GM18502 (cell line): Measurements from ENCODE around the gene RAP1GAP2.

Source experiments
- ATAC-seq: cut with Tn5 transposase; IDR thresholded peaks from one replicate; pipeline ENCODE4 v1.9.1; 2021; ENCODE audit warnings: mild to moderate bottlenecking; ENCODE audit not compliant: unreplicated experiment, poor library complexity

The RAP1GAP2 gene

DNA sequence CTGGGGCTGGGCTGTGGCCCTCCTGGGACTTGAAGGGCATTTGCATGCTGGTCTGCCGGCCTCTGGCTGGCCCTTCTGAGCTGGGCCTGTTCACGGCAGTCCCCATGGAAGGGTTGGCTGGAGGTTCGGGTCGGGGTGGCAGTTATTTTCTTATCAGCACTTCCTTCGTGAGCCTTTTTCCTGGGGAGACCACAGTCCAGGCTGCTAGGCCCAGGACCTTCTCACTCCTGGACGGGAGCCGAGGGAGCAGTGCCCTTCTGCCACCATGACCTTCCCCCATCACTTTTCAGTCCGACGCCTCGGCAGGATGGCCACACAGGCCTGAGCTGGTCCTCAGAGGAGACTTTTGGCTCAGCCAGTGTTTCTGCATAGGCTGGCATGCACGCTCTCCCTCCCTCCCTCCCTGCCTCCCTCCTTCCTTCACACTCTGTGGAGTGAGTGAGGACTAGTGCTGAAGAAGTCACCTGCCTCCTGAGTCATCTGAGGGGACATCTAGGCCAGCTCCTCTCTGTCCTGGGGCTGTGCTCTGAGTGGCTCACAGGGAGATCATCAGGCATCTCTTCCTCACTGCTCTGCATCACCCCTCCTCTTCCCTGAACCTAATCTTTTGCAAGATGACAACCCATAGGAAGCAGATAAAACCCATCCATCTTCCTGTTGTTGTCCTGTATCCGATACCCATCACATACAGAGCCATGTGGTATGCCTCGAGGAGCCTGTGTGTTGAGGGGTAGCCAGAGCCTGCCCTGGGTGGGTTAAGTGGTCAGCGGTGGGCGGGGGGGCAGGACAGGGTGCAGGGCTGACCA is 109.7 kb downstream of the RAP1GAP2 start:
- ATAC-seq = no peak

DNA sequence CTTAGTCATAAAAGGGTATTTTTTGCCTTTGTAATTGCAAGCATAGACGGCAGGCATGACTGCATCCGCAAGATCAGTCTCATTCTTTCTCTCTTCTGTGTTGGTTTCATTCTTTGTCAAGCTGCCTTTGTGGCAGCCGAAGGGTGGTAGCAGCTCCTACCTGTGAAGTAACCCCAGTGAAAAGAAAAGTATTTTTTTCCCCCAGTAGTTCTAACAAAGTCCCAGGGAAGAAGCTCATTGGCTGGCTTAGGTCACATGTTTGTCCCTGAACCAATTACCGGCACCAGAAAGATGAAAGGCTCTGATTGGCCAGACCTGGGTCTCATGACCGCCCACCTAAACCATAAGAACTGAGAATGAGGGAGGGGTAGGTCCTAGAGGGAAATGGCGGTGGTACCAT is 110.7 kb downstream of the RAP1GAP2 start:
- ATAC-seq = no peak

DNA sequence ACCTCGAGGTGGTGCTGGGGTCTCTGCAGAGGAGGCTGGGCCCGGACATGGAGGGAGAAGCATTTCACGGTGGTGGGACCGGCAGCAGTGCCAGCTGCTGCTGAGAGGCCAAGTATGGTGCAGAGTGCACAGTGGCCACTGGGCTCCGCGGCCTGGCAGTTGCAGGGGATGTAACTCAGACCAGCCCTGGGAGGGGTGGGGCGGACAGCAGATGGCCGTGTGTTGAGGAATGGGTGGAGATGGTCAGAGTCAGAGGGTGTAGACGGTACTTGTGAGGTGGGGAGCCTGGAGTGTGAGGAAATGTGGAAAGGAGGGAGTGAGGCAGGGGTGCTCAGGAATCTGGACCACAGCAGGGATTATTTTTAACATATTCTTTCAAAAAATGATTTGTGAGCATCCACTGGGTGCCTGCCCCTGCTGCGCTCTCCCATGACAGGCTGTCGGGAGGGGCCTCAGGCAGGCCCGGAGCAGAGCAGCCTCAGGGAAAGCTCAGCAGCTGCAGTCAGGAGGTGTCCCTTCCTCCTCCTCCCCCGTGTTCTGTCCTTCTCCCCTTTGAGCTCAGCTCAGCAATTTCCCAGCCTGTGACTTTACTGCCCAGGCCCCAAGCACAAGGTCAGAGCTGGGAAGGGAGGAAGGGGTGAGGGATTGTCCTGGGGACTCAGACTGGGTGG is 113.1 kb downstream of the RAP1GAP2 start:
- ATAC-seq = no peak

DNA sequence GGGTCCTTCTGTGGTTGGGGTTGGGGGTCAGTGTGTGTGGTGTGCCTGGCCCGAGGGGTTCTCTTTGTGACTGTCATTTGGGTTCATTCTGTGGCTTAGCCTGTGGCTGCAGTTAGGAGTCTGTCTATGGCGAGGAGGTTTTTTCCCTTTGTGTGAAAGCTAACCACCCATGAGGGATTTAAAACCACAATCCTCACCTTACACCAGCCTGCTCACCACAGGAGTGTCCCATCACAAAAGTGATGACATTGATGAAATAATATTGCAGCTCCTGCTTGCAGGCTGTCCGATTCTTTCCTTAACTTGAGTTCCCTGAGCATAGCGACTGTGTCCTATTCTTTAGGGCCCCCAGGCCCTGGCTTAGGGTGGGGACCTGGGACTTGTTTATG is 113.6 kb downstream of the RAP1GAP2 start:
- no peak for ATAC-seq

DNA sequence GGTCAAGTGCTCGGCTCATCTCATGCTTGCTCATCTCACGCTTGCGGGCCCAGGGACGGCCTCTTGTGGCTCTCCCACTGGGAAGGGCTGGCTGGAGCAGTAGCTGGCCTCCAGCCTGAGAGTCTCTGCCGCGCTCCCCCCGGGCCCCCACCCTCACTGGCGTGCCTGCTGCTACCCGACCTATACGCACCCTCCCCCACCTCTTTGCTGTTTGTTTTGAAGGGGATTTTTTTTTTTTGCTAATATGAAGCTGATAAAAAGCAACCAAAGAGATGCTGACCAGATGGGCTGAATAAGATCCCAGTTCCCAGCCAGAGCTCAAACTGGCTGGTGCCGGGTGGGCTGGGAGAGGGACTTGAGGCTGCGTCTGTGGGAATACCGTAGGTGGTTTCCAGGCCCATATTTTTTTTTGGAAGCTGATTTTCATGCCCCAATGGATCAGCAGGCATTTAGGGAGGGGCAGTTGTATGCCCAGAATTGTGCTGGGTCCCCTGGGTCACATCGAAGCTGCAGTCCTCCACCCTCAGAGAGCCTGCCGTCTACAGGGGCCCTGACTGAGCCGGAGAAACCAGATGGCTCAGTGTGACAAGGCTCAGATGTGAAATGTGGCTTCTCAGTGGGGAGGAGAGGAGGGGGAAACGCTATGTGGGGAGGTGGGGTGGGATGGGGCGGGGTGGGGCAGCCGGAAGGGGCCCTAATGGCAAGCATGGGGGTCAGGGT is 115.0 kb downstream of the RAP1GAP2 start:
- no peak for ATAC-seq

DNA sequence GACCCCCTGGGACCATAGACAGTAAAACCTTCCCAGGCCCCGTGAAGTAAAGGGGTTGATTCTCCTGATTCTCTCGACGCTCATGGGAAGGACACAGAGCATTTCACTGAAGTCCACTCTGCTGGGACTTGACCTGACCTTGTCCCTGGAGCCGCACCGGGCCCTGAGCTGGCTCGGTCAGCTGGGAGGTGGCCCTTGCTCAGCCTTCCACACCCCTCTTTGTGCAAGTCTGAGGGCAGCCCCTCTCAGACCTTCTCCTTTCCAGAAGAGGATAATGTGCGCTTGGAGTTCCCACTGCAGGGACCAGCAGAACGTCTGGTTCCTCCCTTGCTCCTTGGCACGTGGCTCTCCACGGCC is 115.5 kb downstream of the RAP1GAP2 start:
- no peak for ATAC-seq

DNA sequence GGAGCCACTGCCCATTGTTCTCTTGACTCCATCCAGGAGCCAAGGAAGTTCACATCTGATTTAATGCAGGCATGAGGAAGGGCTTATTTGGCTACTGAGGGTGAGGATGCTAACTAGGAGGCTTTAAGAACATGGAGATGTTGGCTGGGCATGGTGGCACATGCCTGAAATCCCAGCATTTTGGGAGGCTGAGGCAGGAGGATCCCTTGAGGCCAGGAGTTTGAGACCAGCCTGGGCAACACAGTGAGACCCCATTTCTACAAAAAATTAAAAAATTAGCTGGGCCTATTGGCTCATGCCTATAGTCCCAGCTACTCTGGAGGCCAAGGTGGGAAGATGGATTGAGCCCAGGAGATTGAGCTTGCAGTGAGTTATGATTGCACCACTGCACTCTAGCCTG is 116.5 kb downstream of the RAP1GAP2 start:
- ATAC-seq = no peak

DNA sequence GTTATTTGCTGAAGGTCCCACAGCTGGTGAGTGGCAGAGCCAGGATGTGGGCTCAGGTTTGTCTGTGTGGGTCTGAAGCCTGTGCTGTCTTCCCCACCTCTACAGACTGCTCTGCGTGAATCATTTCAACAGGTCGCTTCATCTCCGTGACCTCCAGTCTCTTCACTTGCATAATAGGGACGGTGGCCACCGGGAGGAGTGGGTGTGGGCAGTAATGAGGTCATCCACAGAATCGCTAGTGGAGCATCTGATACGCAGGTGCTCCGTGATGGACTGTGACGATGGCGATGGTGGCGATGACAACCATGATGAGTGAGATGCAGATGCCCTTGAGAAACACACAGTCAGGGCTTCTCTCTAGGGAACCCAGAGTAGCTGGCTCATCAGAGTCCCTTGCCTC is 120.2 kb downstream of the RAP1GAP2 start:
- ATAC-seq = no peak

DNA sequence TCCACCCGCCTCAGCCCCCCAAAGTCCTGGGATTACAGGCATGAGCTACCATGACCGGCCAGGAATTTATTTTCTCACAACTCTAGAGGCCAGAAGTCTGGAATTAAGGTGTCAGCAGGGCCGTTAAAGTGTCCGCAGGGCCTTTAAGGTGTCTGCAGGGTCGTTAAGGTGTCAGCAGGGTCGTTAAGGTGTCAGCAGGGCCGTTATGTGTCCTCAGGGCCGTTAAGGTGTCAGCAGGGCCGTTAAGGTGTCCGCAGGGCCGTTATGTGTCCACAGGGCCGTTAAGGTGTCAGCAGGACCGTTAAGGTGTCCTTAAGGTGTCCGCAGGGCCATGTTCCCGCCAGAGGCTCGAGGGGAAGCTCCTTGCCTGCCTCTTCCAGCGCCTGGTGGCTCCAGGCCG is 125.2 kb downstream of the RAP1GAP2 start:
- no peak for ATAC-seq

DNA sequence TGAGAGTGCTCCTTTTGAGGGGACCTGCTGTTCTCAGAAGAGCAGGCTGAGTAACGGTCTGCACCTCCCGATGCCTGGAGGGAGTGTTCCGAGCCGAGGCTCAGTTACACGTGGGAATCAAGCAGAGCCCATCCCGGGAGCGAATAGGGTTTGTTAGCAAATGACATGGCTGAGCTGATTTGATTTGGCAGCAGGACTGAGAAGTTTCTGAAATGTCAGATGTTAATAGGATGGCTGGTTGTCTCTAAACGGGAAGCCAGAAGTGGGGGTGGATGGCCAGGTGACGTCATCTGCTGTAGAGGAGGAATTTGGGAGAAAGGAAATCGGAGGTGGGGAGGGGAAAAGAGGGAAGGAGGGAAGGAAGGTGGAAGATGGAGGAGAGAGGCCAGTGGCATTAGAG is 128.0 kb downstream of the RAP1GAP2 start:
- ATAC-seq = no peak

DNA sequence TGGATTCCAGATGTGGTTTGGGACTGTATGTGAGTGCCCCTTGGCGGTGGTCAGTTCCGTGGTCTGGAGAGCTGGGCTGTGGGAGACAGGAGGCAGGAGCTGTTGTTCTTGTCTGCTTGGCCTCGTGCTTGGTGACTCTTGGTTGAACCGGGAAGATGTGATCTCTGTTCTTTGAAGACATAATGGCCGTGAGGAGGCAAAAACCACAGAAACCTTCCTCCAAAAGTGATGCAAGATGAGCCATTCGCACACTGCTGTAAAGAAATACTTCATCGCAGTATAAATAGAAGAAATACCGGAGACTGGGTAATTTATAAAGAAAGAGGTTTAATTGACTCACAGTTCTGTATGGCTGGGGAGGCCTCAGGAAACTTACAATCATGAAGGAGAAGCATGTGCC is 128.8 kb downstream of the RAP1GAP2 start:
- no peak for ATAC-seq

DNA sequence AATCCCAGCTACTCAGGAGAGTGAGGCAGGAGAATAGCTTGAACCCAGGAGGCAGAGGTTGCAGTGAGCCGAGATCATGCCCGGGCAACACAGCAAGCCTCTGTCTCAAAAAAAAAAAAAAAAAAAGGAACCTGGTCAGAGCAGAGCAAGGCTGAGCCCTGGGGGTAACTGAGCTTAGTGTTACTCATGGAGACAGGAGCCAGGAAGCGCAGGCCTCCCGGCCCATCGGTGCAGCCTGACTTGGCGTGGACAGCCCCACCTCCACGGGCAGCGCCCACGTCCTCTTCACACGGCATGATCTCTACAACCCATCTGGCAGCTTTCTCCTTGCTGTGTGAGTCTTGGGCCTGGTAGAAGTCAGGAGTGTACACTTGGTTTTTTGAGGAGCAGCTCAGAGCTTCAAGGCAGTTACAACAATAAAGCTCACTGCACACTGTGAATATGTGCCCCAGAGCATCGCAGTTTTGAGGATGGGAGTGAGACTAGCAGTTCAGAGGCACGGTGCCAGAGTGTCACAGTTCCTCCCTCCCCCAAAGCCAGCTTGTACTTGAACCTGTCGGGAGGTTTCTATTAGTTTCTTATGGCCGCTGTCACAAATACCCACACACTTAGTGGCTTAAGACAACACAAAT is 129.9 kb downstream of the RAP1GAP2 start:
- ATAC-seq = no peak

DNA sequence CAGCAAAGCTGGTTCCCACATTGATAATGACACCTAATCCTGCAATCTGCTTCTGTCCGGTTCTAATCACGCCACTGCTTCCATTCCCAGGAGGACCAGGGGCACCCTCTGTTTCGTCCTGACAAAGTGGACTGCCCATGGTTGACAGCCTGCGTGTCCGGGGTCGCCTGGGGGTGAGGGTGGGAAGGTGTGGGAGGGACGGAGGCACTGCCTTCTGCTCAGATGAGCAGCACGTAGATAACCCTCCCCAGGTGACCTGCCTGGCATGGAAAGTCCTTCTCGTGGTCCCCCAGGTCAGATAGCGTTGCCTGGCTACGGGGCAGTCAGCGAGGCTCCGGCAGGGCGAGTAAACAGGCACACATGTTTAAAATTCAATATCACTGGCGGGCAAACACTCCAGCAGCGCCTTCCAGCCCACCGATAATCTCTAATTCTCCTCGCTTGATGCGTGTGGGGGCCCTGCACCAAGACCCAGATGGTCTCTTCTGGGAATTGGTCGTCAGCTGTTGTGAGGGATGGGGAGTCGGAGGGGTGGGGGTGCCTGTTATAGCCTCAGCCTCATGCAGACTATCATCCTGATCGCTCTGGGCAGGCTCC is 132.2 kb downstream of the RAP1GAP2 start:
- no peak for ATAC-seq

DNA sequence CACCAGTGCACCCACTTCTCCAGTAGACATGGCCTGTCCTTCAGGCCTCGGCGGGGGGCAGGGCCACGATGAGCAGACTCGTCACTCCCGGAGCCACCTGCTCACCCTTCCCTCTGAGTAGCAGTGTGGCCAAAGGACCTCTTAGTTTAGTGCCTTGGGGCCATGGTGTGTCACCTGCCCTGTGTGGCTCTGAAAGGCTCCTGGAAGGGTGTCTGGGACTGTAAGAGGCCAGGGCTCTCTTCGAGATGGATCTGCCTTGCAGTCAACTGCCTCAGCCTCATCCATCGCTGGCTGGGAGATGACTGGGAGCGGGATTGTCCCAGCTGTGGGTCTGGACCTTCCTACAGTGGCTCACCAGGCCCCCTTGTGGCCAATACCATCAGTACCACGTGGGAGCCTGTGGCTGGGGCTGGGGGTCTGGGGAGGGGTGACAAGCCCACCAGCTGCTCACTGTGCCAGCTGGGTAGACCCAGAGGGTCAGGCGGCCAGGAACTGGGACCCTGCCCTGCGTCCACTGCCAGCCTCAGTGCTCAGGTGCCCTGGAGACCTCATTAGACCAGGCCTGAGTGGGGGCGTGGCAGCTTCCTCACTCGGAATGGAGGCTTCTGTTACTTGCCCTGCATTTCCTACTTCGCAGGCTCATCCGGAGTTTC is 133.8 kb downstream of the RAP1GAP2 start:
- ATAC-seq = no peak

DNA sequence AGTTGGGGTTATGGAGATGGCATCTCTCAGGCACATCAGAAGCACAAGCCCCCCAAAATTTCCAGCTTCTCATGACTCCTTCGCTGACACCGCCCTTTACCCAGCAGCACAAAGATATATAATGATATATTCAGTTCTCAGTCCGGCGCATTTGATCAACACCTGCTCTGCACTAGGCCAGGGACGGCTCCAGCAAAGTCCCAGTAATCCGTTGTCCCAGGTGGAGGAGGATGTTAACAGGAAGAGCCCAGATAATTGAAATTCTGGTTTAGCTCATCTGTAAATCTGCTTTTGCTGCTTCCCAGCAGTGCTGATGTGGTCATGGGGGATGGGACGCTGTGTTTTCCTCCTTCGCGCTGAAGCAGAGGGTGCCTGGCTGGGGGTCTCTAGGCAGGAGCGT is 135.6 kb downstream of the RAP1GAP2 start:
- ATAC-seq = no peak

DNA sequence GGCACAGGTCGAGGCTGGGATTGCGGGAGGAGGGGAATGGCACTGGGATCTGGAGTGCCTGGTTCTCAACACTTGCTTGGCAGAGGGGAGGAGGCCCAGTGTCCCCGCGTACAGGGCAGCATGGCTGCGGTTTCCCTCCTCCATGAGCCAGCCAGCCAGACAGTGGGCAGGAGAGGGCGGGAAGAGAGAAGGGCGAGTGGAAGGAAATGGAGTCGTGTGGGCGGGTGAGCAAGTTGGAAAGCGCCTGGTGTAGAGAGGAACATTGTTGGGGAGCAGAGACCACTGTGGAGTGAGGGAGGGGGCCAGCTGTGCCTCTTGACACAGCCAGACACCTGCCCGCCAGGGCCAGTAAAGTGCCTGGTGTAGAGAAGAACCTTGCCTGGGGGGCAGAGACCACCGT is 136.7 kb downstream of the RAP1GAP2 start:
- no peak for ATAC-seq

DNA sequence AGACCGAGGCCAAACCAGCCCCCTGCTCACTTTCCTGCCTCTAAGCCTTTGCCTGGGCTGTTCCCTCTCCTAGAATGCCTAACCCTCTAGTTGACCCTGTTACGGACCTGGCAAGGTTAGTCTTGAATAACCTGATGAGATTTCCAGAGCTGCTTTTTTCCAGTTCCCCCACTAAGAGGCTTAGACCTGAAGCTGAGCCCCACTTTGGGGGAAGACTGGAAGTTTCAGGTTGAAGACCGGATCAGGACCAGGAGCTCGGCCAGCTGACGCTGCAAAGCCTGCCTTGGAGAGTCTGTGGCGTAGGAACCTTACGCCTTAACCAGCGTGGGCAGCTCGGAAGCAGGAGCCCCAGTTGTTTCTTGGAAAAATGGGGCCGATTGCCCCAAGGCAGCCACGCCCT is 137.4 kb downstream of the RAP1GAP2 start:
- ATAC-seq = no peak

DNA sequence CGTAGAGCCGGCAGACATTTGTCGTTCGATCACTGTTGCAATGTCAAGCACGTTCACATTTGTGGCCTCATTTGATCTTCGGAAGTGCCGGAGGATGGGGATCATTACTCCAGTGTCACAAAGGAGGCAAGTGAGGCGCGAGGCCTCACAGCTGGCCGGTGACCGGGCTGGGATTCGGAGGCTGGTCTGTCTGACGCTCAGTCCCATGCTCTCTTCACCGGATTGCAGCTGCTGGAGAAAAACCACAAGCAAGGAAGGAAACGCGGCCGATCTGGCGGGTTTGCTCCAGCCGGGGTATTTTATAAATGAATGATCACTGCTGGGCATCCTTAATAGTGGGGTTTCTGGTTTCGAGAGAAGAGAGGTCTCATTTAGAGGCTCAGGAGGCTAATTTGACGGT is 139.4 kb downstream of the RAP1GAP2 start:
- no peak for ATAC-seq

DNA sequence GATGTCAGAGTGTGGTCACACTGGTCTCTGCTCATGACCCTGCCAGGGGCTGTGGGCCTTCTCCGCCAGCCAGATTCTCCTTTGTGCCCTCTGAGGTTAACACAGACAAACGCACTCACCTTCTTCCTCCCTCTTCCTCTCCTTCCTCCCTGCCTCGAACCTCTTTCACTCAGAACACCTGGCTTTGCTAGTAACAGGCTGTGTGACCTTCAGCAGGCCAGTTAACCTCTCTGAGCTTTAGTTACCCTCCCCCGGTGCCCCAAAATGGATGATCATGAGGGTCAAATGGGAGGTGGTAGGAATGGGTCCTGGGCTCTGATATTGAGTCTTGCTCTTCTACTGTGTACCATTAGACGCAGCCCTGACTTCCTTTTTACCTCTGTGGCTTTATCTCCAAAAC is 140.1 kb downstream of the RAP1GAP2 start:
- no peak for ATAC-seq

DNA sequence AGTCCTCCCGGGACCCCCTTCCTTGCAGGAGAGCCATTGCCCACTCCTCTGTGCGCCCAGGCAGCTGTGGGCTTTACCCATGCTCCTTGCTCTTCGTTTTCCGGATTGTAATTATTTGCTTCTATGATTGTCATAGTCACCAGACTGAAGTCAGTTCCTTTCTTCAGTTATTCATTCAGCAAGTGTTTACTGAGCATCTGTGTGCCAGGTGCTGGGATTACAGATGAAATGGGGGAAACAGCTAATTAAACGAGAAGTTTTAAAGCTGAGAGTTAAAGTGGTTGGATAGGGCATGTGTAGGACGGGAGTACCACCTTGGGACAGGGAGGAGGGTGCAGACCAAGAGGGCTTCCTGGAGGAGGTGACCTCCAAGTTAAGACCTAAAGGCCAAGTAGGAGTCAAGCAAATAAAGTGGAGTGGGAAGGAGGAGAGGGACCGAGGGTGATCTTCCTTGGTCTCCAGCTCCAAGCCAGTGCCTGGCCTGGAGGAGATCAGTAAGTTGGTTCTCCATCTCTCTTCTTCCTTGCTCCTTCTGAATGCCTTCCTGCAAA is 140.6 kb downstream of the RAP1GAP2 start:
- ATAC-seq = no peak
